Panc1 (cell line): ENCODE results near the gene PMPCA. TPM values are rescaled to one million over a fixed set of nuclear protein-coding genes. Genes with fewer than 3 reads are reported as not detected.

Source experiments
- ATAC-seq: fragments of 200-7000 bp; cut with Tn5 transposase; 2 replicates; pipeline ENCODE4 v1.9.1; 2020; ENCODE audit warnings: mild to moderate bottlenecking, moderate library complexity
- BruUV-seq: library from RNA; stranded (reverse); fragments of 400-500 nt; replicated peaks from 2 replicates; lab custom pipeline; 2021; lab: Mats Ljungman, UMichigan
- CTCF ChIA-PET: fragments of 300-600 bp; sonication (Branson Sonifier 250); formaldehyde crosslinking; loops from one replicate; lab custom pipeline; 2022; ENCODE audit warnings: antibody characterized with exemption; lab: Charles Lee
- POLR2A ChIA-PET: fragments of 300-600 bp; sonication (Branson Sonifier 250); formaldehyde crosslinking; loops from one replicate; lab custom pipeline; 2022; ENCODE audit warnings: antibody characterized with exemption; lab: Charles Lee
- DNase-seq: peaks from one replicate; pipeline ENCODE4 v3.0.0-alpha.2; 2010; ENCODE audit warnings: low read depth, low spot score
- H3K27ac ChIP-seq: 2 replicates; pipeline ENCODE4 v1.5.1; 2011; ENCODE audit warnings: mild to moderate bottlenecking, low read length, inconsistent platforms
- H3K27me3 ChIP-seq: fragments of 200-500 bp; sonication (Bioruptor generic); 2 replicates; pipeline ENCODE4 v1.6.0; 2014; ENCODE audit warnings: low read length, inconsistent platforms; ENCODE audit not compliant: control insufficient read depth, insufficient read depth
- H3K36me3 ChIP-seq: fragments of 200-500 bp; sonication (Bioruptor generic); 2 replicates; pipeline ENCODE4 v1.5.1; 2014; ENCODE audit warnings: inconsistent platforms, mild to moderate bottlenecking, low read length, moderate library complexity; ENCODE audit not compliant: control insufficient read depth, insufficient read depth
- H3K4me1 ChIP-seq: 2 replicates; pipeline ENCODE4 v1.5.1; 2011; ENCODE audit warnings: inconsistent platforms, mild to moderate bottlenecking, low read length, moderate library complexity; ENCODE audit not compliant: control insufficient read depth, insufficient read depth
- H3K4me3 ChIP-seq, 2 experiments: 2 replicates each; pipeline ENCODE4 v1.5.1; 2011 to 2012; ENCODE audit warnings: low read depth in 2 of 2, low read length in 2 of 2, mild to moderate bottlenecking in 2 of 2, inconsistent platforms in 1 of 2, moderate library complexity in 1 of 2
- H3K9me3 ChIP-seq: fragments of 200-500 bp; sonication (Bioruptor generic); 2 replicates; pipeline ENCODE4 v1.5.1; 2014; ENCODE audit warnings: low read depth, mild to moderate bottlenecking, inconsistent platforms, low read length, moderate library complexity; ENCODE audit not compliant: control insufficient read depth, insufficient read depth
- POLR2AphosphoS5 ChIP-seq: IDR thresholded peaks from 2 replicates; pipeline ENCODE4 v1.6.1; 2012; ENCODE audit warnings: mild to moderate bottlenecking, low read depth, low read length, moderate library complexity
- SIN3A ChIP-seq: IDR thresholded peaks from 2 replicates; pipeline ENCODE4 v1.6.1; 2012; ENCODE audit warnings: low read depth, mild to moderate bottlenecking, low read length, moderate library complexity, borderline replicate concordance; ENCODE audit not compliant: insufficient read depth
- TCF7L2 ChIP-seq: IDR thresholded peaks from 2 replicates; pipeline ENCODE4 v1.6.1; 2011; ENCODE audit warnings: mild to moderate bottlenecking, low read depth, low read length, inconsistent platforms
- in situ Hi-C: cut with HindIII; loops from 2 replicates; pipeline ENCODE4 v1.10.0; 2016; ENCODE audit warnings: low sequenced_read_pairs, low pct_unique_long_range_greater_than_20kb
- intact Hi-C: fragments of 100-400 bp; cut with micrococcal nuclease; formaldehyde crosslinking; loops from one replicate; pipeline ENCODE4 v1.10.0; 2022; ENCODE audit not compliant: unreplicated experiment
- total RNA-seq: library from RNA; stranded (reverse); gene quantifications from one replicate; pipeline ENCODE4 v1.2.1, GENCODE V29; 2021; ENCODE audit not compliant: unreplicated experiment
- TF ChIP-seq, protein P1 (sequence below): fragments of 450-650 bp; IDR thresholded peaks from 2 replicates; pipeline ENCODE4 v1.5.1; 2017; ENCODE audit warnings: mild to moderate bottlenecking
- TF ChIP-seq, protein P2 (sequence below), 2 experiments: IDR thresholded peaks; 2 replicates each; pipeline ENCODE4 v1.6.1; 2011 to 2012; ENCODE audit warnings: low read depth in 2 of 2, control low read depth in 1 of 2, low read length in 1 of 2, mild to moderate bottlenecking in 1 of 2, moderate library complexity in 1 of 2; ENCODE audit not compliant: insufficient read depth in 1 of 2

PMPCA gene
- total RNA-seq, 1 experiment from 2014 or later = 60.9 TPM

DNA sequence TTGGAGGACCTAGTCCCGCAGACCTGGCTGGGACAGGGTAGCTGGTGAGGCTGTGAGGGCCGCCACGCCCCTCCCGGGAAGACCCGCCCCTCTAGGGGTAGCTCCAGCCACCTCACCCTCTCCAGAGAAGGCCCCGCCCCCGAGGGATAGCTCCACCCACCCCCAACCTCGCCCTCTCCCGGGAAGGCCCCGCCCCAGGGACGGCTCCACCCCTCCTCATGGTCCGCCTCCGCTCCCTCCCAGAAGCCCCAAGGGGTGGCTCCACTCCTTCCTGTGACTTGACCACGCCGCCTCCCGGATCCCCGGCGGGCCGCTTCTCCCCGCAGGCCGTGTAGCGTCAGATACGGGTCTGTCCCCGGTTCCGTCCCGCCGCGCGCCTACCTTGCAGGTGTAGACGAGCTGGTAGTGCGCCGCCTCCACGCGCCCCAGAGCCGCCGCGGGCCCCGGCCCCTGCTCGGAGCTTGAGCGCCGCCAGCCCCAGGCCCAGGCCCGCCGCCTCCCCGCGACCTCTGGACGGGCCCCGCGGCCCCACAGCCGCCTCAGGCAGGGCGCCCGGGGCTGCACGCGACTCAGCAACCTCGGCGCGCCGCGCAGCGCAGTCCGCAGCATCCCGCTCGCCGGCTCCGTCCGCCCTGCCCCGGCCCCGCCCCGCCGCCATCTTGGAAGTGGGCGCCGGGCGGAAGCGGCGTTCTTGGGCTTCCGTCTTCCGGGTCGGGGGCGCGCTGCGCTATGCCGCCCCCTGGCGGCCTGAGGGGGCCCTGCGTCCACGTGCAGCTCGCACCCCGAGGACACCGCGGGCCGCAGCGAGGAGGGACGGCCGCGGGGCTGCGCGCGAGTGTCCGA lies 47.1 kb upstream of the PMPCA start, which contains the start of gene DNLZ:
Gene DNLZ, minus strand, starts transcription at position 639 of the 843 bp plus-strand sequence. Its CDS starts 30 bp downstream, at position 609.
- BruUV-seq = no TSS peak
- TF ChIP-seq, protein P1, sequence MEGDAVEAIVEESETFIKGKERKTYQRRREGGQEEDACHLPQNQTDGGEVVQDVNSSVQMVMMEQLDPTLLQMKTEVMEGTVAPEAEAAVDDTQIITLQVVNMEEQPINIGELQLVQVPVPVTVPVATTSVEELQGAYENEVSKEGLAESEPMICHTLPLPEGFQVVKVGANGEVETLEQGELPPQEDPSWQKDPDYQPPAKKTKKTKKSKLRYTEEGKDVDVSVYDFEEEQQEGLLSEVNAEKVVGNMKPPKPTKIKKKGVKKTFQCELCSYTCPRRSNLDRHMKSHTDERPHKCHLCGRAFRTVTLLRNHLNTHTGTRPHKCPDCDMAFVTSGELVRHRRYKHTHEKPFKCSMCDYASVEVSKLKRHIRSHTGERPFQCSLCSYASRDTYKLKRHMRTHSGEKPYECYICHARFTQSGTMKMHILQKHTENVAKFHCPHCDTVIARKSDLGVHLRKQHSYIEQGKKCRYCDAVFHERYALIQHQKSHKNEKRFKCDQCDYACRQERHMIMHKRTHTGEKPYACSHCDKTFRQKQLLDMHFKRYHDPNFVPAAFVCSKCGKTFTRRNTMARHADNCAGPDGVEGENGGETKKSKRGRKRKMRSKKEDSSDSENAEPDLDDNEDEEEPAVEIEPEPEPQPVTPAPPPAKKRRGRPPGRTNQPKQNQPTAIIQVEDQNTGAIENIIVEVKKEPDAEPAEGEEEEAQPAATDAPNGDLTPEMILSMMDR = peak; percentile 95
- TF ChIP-seq, protein P2, sequence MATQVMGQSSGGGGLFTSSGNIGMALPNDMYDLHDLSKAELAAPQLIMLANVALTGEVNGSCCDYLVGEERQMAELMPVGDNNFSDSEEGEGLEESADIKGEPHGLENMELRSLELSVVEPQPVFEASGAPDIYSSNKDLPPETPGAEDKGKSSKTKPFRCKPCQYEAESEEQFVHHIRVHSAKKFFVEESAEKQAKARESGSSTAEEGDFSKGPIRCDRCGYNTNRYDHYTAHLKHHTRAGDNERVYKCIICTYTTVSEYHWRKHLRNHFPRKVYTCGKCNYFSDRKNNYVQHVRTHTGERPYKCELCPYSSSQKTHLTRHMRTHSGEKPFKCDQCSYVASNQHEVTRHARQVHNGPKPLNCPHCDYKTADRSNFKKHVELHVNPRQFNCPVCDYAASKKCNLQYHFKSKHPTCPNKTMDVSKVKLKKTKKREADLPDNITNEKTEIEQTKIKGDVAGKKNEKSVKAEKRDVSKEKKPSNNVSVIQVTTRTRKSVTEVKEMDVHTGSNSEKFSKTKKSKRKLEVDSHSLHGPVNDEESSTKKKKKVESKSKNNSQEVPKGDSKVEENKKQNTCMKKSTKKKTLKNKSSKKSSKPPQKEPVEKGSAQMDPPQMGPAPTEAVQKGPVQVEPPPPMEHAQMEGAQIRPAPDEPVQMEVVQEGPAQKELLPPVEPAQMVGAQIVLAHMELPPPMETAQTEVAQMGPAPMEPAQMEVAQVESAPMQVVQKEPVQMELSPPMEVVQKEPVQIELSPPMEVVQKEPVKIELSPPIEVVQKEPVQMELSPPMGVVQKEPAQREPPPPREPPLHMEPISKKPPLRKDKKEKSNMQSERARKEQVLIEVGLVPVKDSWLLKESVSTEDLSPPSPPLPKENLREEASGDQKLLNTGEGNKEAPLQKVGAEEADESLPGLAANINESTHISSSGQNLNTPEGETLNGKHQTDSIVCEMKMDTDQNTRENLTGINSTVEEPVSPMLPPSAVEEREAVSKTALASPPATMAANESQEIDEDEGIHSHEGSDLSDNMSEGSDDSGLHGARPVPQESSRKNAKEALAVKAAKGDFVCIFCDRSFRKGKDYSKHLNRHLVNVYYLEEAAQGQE (IDR thresholded peaks at IDR 0.05; ENCODE audit: insufficient read depth in 1 of 2, low read depth in 2 of 2, low read length in 1 of 2) = no peak
- peak; percentile 85 for TF ChIP-seq POLR2AphosphoS5
- ATAC-seq (peak; percentile 87), DNase-seq (peak; percentile 45)
- Histone ChIP-seq H3K27me3 (no peaks in the 10 kb centered on the region), H3K4me1 (peaks cover 5% of the 10 kb centered on the region; the same call in 1 of the 2 replicates), H3K9me3 (no peaks in the 10 kb centered on the region), H3K36me3 (no peaks in the 10 kb centered on the region; the same call in 1 of the 2 replicates), H3K4me3 (peak within 1 kb of the TSS; percentile 51 to 59), H3K27ac (peak within 1 kb of the TSS; percentile 61)
- intact Hi-C loops (no loop called here), in situ Hi-C loops (no loop called here)
- POLR2A ChIA-PET = interaction anchor here (0.6 kb wide), 1 partner anchor 356 kb away, joined by 3 read pairs; no protein-coding TSS in a partner anchor
- CTCF ChIA-PET = interaction anchor here (0.9 to 1.3 kb wide), 2 partner anchors 17 to 24 kb away, joined by 3 to 5 read pairs; no protein-coding TSS in a partner anchor

DNA sequence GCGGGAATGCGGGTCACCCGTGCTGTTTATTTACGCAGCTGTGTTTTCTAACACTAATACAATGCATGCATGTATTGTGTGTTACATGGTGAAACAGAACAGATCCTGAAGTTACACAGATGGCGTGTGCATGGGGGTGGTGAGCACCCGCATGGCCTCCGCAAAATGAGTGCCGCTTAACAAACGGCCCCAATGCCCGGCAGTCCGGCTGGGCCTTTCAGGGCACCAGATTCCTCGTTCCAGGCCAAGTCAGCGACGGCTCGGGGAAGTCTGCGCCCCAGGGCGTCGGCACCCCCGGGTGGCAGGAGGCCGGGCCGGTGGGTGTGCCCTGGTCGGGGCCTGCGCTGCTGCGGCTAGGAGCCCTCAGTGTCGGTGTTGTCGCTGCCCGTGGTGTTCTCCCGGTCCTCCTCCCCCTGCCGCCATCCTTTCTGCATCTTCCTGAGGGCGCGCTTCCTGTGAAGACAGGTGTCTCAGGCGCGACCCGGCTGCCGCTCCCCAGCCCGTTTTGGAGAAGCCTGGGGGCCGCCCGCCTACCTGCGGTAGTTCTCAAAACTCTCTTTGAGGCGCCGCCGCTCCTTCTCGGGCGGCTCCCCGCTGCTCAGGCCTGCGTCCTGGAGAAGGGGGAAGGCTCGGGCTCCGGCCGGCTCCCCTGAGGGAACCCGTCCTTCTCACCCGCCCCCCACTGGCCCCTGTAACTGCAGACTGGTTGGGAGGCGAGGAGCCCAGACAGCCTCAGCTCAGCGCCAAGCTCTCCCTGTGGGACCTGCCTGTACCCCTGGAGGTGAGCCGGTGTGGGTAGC lies 46.3 kb upstream of the PMPCA start:
- intact Hi-C loops (no loop called here), in situ Hi-C loops (no loop called here)
- ChIA-PET CTCF (interaction anchor here (1.3 kb wide), 1 partner anchor 18 kb away, joined by 5 read pairs; no protein-coding TSS in a partner anchor), POLR2A (no interaction called here)
- peaks cover 5% of the 10 kb centered on the region; the same call in 1 of the 2 replicates for H3K4me1 ChIP-seq
- no peaks in the 10 kb centered on the region; the same call in 1 of the 2 replicates for H3K36me3 ChIP-seq
- TSS peak; percentile 83 for BruUV-seq
- TF ChIP-seq, protein P2 (IDR thresholded peaks at IDR 0.05; ENCODE audit: insufficient read depth in 1 of 2, low read depth in 2 of 2, low read length in 1 of 2) = no peak
- TF ChIP-seq TCF7L2 (no peak), POLR2AphosphoS5 (no peak), SIN3A (no peak)
- TF ChIP-seq, protein P1 = no peak; the same call in 1 of the 2 replicates
- H3K9me3 ChIP-seq = no peaks in the 10 kb centered on the region
- H3K4me3 ChIP-seq = peak overlapping the region; percentile 13 to 59; a peak in 3 of 4 replicates
- ATAC-seq = no peak
- peak; percentile 7 for DNase-seq
- H3K27me3 ChIP-seq = no peaks in the 10 kb centered on the region
- peak overlapping the region; percentile 61 for H3K27ac ChIP-seq
